Nephron (organoid): Measurements from ENCODE around the gene HAUS7.

Experiments used
- H3K27ac Mint-ChIP-seq, 3 experiments: 2 replicates each; pipeline ENCODE4 v1.8.0; 2020; ENCODE audit warnings: mixed read lengths in 3 of 3, mild to moderate bottlenecking in 2 of 3, moderate library complexity in 1 of 3
- H3K27me3 Mint-ChIP-seq: 2 replicates; pipeline ENCODE4 v1.8.0; 2021; ENCODE audit warnings: low read depth, mild to moderate bottlenecking, moderate library complexity, mixed read lengths
- H3K36me3 Mint-ChIP-seq: 2 replicates; pipeline ENCODE4 v1.8.0; 2020; ENCODE audit warnings: low read depth, mixed read lengths
- H3K4me1 Mint-ChIP-seq: 2 replicates; pipeline ENCODE4 v1.8.0; 2020; ENCODE audit warnings: mixed read lengths
- H3K4me3 Mint-ChIP-seq, 3 experiments: 2 replicates each; pipeline ENCODE4 v1.8.0; 2020; ENCODE audit warnings: mild to moderate bottlenecking in 3 of 3, mixed read lengths in 3 of 3, moderate library complexity in 2 of 3
- H3K9me3 Mint-ChIP-seq: 2 replicates; pipeline ENCODE4 v1.8.0; 2020; ENCODE audit warnings: mixed read lengths
- TF ChIP-seq, protein P1 (sequence below), 3 experiments: fragments of 200-600 bp; sonication (generic); IDR thresholded peaks; one replicate each; pipeline ENCODE4 v1.5.0; 2021; ENCODE audit warnings: antibody characterized with exemption in 3 of 3; ENCODE audit not compliant: unreplicated experiment in 3 of 3

HAUS7 gene

GRCh38 chrX:153460826-153461225, 9.6 kb downstream of the HAUS7 start:
- H3K27me3 Mint-ChIP-seq = no peaks in the 10 kb centered on the region
- H3K27ac Mint-ChIP-seq = no peak overlapping the region
- no peak overlapping the region for H3K4me3 Mint-ChIP-seq
- TF ChIP-seq, protein P1, sequence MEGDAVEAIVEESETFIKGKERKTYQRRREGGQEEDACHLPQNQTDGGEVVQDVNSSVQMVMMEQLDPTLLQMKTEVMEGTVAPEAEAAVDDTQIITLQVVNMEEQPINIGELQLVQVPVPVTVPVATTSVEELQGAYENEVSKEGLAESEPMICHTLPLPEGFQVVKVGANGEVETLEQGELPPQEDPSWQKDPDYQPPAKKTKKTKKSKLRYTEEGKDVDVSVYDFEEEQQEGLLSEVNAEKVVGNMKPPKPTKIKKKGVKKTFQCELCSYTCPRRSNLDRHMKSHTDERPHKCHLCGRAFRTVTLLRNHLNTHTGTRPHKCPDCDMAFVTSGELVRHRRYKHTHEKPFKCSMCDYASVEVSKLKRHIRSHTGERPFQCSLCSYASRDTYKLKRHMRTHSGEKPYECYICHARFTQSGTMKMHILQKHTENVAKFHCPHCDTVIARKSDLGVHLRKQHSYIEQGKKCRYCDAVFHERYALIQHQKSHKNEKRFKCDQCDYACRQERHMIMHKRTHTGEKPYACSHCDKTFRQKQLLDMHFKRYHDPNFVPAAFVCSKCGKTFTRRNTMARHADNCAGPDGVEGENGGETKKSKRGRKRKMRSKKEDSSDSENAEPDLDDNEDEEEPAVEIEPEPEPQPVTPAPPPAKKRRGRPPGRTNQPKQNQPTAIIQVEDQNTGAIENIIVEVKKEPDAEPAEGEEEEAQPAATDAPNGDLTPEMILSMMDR (IDR thresholded peaks at IDR 0.05; ENCODE audit: unreplicated experiment in 3 of 3) = peak; percentile 48 to 63 (median 52)
- H3K36me3 Mint-ChIP-seq = peaks cover 28% of the 10 kb centered on the region
- H3K4me1 Mint-ChIP-seq = peaks cover 17% of the 10 kb centered on the region
- H3K9me3 Mint-ChIP-seq = peaks cover 14% of the 10 kb centered on the region

DNA sequence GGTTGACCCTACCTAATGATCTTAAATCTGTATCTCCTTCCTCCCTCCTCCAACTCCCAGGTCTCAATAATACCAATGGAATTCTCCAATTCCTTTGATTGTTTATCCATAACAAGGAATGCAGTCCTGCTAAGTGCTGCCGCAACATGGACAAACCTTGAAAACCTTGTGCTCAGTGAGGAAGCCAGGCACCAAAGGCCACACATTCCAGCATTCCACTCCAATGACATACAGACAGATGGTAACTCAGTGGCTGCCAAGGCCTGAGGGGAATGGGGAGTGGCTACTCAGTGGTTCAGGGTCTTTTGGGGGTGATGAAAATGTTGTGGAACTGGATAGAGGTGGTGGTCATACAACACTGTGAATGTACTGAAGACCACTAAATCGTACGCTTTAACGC, 10.4 kb downstream of the HAUS7 start:
- Mint-ChIP-seq H3K4me1 (peaks cover 17% of the 10 kb centered on the region), H3K9me3 (peaks cover 14% of the 10 kb centered on the region), H3K36me3 (peaks cover 28% of the 10 kb centered on the region), H3K27ac (peak overlapping the region; percentile 48 to 64 (median 50)), H3K27me3 (no peaks in the 10 kb centered on the region), H3K4me3 (no peak overlapping the region)
- TF ChIP-seq, protein P1 (IDR thresholded peaks at IDR 0.05; ENCODE audit: unreplicated experiment in 3 of 3) = no peak

DNA sequence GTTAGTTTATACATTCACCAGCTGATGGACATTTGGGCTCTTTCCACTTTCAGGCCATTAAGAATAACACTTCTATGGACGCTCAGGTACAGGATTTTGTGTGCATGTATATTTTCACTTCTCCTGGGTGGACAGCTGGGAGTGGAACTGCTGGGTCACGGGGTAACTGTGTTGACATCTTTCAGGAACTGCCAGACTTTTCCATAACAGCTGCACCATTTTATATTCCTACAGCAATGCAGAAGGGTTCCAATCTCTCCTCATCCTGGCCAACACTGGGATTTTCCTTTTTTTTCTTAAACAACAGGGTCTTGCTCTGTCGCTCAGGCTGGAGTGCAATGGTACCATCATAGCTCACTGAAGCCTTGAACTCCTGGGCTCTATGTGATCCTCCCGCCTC, 11.9 kb downstream of the HAUS7 start:
- H3K9me3 Mint-ChIP-seq = peaks cover 6% of the 10 kb centered on the region
- H3K27me3 Mint-ChIP-seq = no peaks in the 10 kb centered on the region
- H3K4me1 Mint-ChIP-seq = peaks cover 17% of the 10 kb centered on the region
- TF ChIP-seq, protein P1 (IDR thresholded peaks at IDR 0.05; ENCODE audit: unreplicated experiment in 3 of 3) = no peak
- H3K36me3 Mint-ChIP-seq = peaks cover 28% of the 10 kb centered on the region
- peak overlapping the region in 1 of 3 experiments; percentile 21 for H3K27ac Mint-ChIP-seq
- no peak overlapping the region for H3K4me3 Mint-ChIP-seq

GRCh38 chrX:153457827-153458466, 12.4 kb downstream of the HAUS7 start:
- Mint-ChIP-seq H3K36me3 (peaks cover 28% of the 10 kb centered on the region), H3K4me3 (no peak overlapping the region), H3K27me3 (no peaks in the 10 kb centered on the region), H3K4me1 (peaks cover 17% of the 10 kb centered on the region), H3K27ac (peak overlapping the region in 1 of 3 experiments; percentile 21), H3K9me3 (peaks cover 6% of the 10 kb centered on the region)
- TF ChIP-seq, protein P1 (IDR thresholded peaks at IDR 0.05; ENCODE audit: unreplicated experiment in 3 of 3) = no peak

GRCh38 chrX:153457136-153457825, 13.1 kb downstream of the HAUS7 start:
- H3K4me1 Mint-ChIP-seq = peaks cover 17% of the 10 kb centered on the region
- no peaks in the 10 kb centered on the region for H3K27me3 Mint-ChIP-seq
- TF ChIP-seq, protein P1 (IDR thresholded peaks at IDR 0.05; ENCODE audit: unreplicated experiment in 3 of 3) = no peak
- H3K27ac Mint-ChIP-seq = no peak overlapping the region
- H3K36me3 Mint-ChIP-seq = peaks cover 28% of the 10 kb centered on the region
- peaks cover 6% of the 10 kb centered on the region for H3K9me3 Mint-ChIP-seq
- H3K4me3 Mint-ChIP-seq = no peak overlapping the region
